Kasumi-1 (cell line): ENCODE data around the gene CSNK2B.
A peak's percentile ranks its signal among the peaks of the same experiment; 100 is the strongest.
"Not testable (repeated sequence)": the region's sequence is repeated elsewhere in the genome, so short reads cannot be mapped to it uniquely, and the experiment has no call there.

ENCODE experiments used
- DNase-seq, 2 experiments: peaks; one replicate each; lab custom pipeline; 2025; lab: John Stamatoyannopoulos, UW

The CSNK2B gene

DNA sequence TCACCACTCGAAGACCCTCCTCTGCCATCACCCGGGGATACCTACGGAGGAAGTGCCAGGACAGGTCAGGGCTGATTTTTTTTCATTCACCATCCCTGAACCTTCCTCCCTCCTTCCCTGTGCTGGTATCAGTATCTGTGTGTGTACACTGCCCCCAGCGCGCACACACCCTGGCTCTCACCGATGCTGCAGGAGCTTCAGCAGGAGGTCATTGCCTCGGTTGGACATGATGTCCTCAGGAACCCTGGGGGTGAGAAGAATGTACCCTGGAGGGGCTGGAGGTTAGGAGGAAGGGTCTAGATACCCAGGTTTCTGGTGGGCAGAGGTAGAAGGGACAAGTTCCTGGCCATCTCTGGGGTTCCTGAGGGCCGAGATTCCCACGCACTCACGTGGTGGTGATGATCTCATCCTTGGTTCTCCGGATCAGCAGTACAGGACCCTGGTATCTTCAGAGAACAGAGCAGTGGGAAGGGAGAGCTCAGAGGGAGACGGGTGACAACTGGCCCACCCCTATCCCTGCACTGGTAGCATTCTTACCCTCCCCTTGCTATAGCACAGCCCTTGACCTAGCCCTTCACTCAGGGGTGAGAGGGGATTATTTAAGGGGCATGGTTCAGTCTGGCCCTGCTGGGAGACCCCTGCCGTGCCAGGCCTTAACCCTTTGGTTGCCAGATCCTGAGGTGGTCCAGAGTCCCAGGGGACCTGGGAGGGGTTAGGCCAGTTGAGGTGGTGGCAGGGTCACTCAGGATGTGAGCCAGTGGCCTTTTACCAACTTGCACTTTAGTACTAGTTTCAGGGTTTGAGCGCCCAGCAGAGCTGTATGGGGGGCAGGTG lies 22.2 kb downstream of the CSNK2B start:
- no peak for DNase-seq

DNA sequence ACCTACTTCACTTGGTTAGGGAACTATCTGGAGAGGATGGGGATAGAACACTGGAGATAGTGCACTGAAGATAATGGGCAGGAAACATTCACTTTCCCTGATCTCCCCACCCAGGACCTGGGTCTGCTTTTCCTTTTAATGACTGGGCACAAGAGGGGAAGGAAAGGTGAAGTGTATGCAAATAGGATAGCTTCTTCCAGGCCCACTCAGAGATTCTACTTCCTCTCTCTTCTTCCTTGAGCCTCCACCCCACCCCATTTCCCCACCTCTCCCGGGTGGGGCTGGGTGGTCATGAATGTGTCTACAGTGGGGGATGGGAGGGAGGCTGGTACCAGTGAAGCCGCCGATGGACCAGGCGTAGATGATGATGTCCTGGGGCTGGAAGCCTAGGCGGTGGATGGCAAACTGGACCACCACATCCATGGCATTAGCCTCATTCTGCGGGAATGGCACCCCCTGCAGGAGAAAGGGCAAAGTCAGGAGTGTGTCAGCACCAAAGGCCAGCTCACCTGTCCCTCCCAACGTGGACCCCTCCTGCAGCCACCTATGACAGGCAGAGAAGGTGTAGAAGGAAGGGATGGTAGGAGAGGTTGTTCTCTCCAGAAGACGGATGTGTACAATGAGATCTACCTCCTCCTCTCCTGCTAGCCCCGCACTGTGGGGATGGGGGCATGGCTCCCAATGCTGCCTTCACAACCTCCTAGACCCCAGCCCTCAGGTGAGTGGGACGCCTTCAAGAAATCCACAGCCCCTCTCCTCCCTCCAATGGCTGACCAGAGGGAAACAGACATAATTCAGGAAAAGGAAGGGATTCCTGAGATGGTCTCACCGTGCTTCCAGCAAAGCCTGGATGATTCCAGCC lies 23.6 kb downstream of the CSNK2B start:
- no peak for DNase-seq

DNA sequence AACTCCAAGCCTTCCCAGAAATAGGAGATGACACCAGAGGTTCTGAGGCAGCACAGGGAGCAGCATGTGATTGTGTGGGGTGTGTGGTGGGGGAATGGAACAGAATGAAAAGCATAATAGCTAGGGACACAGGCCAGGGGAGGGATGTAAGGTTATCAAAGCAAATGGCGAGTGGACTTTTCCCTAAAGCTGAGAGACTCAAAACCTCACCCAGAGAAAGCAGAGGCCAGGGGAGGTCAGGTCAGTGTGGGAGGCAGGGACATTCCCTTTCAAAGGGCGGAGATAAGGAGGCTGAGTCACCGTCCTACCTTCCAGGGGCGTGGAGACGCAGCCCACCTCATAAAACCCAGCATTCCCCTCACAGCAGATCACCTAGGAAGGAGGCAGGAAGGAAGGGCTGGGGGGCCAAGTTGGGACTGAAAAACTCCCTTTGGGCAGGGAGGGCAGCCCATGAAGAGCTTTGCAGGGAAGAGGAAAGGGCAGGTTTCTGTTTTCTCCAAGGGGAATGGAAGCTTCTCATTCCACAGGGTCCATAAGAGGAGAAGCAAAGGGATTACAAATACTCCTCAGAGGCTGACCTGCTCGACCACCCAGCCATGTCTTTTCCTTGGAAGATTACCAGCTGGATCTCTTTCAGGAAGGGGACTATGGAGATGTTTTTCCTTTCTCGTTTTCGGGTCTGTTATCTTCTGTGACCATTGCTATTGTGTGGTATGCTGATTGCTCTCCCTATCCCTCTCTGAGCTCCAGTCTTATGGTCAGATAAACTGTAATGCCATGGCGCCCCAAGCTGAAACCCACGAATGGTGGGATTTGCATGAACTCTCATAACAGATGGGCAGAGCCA lies 24.6 kb downstream of the CSNK2B start:
- no peak for DNase-seq

DNA sequence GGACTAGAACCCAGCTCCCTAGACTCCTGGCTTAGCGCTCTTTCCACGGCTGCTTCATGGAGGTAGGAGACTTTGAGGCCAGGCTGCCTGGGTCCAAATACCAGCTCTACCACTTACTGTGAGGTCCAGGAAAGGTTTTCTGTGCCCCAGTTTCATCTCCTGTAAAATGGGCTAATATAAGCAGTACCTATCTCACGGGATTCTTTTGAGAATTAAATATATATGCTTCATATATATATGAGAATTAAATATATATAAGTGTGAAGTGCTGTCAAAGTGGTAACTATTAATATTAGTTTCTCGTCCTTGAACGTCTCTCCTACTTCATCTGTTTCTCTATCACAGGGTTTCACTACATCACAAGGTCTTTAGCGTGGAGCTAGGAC lies 25.2 kb downstream of the CSNK2B start:
- DNase-seq = no peak

DNA sequence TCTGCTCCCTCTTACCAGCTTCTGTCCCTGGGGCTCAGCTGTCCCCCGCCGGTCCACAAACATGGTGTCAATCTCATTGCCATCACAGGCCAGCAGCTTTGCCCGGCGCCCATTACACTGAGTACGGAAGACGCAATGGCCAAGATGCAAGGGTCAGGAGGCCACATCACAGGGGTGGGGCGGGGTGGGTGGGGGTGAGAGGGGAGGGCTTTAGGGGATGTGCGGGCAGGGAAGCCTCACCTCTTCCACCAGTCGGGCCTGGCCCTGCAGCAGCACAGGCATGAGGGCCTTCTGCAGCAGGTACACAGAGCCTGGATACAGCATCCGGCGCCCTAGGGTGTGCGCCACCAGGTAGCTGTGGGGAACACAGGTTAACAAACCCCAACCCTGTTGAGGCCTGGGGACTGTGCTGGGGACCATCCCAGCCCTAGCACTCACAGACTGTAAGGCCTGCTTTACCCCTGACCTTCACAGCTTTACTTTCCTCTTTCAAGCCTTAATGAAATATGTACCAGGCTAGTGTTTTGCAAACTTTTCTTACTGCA lies 25.8 kb downstream of the CSNK2B start:
- no peak for DNase-seq

DNA sequence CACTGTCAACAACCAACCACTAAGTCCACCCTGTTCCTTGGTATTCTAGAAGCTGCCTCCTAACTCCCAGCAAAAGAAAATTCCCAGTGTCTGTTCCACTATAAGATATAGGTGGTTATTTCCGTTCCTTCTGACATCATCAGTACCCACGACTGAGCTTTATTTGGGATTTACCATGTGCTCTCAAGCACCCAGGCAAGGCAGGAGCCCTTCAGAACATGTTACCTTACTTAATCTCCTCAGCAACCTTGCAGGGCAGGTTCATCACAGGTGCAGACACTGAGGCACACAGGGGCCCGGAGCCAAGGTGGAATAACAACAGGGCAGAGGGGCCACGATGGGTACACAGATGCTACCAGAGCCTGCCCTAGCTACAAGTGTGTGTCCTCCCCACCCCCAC lies 26.5 kb downstream of the CSNK2B start:
- DNase-seq = no peak

DNA sequence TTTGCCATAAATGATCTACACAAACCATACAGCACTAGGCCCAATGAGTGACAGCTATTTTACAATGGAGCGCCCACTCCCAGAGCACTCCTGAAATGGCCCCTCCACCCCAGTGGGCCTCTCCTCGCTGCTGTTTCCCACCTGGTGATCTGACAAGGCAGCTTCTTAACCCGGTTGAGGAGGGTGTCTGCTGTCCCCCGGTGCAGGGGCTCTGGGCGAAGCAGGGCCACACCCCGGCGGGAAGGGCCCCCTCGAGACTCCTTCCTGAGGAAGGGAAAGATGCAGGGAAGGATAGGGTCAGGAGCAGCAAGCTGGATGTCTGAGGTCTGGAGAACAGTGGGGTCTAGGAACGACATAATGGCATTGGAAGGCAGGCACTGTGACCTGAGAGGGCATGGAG lies 27.0 kb downstream of the CSNK2B start:
- DNase-seq = no peak

DNA sequence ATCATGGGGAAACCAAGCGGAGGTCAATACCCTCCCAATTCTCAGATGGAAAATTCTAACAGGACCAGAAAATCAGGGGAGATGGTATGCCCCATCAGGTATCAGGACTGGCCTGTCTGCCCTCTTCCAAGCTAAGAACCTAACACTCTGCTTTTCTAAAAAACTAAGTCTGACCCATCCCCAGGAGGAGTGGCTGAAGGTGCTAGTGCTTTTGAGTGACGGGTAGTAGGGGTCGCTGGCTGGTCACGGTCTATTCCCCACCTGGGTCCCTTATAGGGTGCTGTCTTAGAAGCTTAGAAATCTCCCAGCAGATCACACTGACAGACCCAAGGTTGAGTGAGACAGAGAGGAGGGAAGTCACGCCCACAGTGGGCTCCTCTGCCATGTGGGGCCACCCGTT lies 27.7 kb downstream of the CSNK2B start:
- DNase-seq = no peak

DNA sequence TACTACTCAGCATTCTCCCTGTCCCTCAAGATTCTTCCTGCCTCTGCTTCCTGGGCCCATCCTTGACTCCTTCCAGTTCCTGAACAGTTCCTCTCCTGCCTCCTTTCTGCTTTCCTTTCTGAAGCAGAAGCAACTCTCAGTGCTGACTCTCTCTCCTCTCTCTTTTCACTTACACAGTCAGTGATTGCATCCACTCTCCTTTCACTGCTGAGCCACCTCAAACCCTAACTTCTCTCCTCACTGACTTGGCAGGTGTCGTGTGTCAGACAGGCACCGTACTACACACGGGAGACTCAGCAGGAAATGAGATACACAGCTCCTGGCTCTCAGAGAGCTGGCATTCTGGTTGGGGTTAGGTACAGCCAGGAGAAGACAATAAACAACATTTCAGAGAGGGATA lies 31.7 kb downstream of the CSNK2B start:
- DNase-seq = no peak

DNA sequence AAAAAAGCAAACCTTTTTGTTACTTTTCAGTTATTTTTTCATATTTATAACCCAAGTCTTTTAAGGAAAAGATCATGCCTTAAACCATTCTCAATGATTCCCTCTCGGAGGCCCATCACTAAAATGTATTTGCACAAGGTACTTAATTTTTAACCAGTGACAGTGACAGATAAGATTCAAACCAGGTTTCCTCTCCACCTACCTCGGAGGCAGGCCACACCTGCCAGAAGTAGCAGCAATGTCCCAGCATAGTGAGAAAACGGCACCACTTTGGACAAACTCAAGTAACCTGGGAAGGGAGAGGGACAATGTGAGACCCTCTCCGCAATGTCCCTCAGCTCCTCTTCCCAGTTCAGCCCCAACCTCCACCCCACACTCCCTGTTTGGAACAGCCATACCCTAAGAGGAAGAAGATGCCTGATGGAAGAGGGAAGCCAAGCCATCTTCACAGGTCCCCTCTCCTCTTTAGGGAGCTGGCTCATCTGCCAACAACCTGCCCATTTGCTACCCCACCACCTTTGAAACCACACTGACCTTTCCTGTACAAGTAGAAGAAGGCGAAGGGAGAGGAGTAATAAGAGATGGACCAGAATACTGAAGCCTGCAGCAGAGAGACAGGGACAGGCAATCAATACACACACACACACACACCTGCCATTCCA lies 35.0 kb downstream of the CSNK2B start:
- no peak for DNase-seq

DNA sequence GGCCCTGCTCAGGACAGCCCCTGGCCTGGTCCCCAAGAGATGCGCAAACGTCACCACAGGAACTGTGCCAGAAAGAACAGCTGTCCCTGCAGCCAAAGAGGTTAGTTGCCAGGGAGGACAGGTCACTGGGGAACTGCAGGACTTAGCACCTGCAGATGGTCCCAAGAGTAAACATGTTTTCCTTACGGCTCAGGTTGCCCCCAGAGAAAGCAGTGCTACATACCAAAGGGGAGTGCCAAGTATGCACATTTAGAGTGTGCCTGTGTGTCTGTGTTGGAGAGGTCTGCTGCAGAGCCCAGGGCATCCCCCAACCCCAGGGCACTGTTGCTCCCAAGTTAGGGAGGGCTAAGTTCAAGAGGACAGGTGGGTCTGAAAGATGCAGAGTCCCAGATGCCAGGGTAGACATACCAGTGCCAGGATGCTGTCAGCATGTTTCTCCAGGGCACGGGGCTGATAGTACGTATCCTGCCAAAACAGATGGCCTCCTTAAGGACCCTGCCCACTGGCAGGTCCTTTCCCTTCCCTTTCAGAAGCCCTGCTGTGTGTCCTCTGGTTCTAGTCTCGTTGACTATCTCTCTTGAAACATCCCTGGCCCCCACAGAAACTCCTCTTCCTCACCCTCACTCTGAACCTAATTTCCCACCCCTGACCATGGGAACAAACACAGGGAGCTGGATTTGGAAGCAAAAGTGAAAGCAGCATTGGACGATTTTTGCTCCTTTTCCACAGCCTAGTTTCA lies 36.0 kb downstream of the CSNK2B start:
- no peak for DNase-seq

DNA sequence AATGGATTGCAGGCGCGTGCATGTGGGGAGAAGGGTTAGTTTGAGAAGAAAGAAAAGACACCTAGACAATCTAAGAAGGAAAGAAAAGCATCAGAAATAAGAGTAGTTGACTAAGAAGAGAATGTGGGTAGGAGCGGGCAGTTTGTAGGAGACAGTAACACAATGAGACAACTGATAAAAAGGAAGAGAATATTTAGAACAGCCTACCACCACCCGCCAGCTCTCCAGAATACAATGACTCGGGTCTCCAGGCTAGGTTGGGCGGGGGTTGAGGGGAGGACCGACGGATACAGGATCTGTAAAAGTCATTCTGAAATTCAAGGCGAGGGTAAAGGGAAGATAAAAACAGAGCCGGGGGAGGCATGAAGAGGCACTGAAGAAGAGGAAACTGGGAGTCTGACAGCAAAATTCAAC lies 36.5 kb downstream of the CSNK2B start:
- DNase-seq = peak in 1 of 2 experiments; percentile 42

DNA sequence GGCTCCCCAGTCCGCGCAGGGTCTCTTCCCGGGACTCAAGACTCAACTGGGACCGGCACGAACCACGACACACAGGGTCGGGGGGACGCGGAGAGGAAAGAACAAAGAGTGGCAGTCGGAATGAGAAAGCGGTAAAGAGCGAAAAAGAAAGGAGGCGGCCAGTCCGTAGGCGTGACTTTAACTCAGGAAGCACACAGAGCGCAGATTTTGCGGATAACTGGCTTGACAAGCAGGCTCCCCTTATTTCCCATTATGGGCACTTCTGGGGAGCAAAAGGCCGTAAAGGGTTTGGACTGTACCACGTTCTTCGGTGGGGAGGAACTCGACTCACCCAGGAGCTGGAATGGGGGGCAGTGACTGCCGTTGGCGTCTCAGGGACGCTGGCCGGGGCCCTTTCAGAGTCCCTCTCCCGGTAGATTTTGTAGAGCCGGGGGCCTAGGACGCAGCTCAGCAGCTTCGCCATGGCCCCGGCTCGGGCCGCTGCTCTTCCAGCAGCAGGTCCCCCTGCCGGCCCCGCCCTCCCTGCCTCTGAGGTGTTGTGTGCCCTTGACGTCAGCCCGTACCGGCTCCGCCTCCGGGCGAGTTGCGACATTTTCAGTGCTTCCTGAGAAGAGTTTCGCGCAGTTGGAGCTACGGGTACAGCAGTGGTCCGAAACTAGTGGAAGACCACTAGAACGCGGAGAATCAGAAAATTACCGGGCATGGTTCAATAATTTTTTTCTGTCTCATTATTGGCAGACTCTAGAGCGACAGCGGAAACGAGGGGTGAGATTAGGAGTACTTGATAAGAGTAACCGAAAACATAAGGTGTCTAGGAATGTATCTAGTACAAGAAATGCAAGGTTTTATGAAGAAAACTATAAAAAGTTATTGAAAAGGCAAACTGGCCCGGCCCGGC lies 37.2 kb downstream of the CSNK2B start, which contains the start of gene ABHD16A:
Gene ABHD16A, minus strand, starts transcription at position 506 of the 898 bp plus-strand sequence. Its CDS starts 43 bp downstream, at position 463.
- peak; percentile 97 to 98 for DNase-seq

DNA sequence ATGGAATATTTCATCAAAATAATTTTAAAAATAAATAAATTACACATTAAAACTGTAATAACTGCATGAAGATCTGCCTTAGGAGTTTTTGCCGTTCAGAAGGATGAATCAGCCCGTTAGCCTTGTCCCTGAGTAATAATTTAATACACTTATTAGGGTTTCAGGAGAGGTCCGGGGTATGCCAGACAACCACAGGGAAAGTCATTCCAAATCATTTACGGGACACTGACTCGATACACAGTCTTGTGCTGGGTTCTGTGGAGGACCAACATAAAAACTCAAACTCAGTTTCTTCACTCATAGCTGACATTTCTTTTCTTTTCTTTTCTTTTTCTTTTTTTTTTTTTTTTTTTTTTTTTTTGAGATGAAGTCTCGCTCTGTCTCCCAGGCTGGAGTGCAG lies 40.1 kb downstream of the CSNK2B start:
- no peak for DNase-seq

DNA sequence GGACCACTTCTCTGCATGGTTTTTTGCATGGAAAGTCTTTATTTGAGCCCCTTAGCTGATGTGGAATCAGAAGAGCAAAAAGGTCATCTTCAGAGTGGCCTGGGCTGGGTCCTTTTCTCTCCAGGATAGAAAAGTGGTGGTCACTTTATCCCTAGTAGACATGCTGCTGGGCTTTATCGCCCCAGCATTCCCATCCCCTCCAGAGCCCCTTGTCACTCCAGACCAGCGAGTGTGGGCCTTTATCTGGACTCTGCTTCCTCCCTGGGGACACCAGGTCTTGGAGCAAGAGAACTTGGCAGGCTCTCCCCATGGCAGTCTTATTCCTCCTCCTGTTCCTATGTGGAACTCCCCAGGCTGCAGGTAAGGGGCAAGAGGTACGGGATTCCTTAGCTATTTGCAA lies 40.7 kb downstream of the CSNK2B start, which contains the start of gene LY6G6F:
Gene LY6G6F, plus strand, starts transcription at position 268 of the 400 bp plus-strand sequence. Its CDS starts 41 bp downstream, at position 309.
- no peak for DNase-seq

DNA sequence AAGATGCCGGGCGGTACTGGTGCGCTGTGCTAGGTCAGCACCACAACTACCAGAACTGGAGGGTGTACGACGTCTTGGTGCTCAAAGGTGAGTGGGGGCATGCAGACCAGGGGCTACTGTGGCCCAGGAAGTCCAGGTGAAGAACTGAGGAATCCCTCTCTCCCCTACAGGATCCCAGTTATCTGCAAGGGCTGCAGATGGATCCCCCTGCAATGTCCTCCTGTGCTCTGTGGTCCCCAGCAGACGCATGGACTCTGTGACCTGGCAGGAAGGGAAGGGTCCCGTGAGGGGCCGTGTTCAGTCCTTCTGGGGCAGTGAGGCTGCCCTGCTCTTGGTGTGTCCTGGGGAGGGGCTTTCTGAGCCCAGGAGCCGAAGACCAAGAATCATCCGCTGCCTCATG lies 41.8 kb downstream of the CSNK2B start:
- no peak for DNase-seq

DNA sequence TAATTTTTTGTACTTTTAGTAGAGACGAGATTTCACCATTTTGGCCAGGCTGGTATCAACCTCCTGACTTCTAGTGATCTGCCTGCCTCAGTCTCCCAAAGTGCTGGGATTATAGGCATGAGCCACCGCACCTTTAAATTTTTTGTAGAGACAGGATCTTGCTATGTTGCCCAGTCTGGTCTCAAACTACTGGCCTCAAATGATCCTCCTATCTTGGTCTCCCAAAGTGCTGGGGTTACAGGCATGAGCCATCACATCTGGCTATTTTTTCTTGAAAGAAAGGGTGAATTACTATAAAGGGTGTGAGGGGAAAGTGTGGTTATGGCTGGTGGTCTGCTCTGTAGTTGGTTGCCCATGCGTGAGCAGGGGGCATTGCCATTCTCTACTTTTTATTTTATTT lies 42.3 kb downstream of the CSNK2B start:
- no peak for DNase-seq

DNA sequence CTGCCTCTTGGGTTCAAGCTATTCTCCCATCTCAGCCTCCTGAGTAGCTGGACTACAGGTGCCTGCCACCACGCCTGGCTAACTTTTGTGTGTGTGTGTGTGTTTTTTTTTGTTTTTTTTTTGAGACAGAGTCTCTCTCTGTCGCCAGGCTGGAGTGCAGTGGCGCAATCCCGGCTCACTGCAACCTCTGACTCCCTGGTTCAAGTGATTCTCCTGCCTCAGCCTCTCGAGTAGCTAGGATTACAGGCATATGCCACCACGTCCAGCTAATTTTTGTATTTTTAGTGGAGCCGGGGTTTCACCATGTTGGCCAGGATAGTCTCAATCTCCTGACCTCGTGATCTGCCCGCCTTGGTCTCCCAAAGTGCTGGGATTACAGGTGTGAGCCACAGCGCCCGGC lies 43.3 kb downstream of the CSNK2B start:
- DNase-seq = not testable (repeated sequence)

DNA sequence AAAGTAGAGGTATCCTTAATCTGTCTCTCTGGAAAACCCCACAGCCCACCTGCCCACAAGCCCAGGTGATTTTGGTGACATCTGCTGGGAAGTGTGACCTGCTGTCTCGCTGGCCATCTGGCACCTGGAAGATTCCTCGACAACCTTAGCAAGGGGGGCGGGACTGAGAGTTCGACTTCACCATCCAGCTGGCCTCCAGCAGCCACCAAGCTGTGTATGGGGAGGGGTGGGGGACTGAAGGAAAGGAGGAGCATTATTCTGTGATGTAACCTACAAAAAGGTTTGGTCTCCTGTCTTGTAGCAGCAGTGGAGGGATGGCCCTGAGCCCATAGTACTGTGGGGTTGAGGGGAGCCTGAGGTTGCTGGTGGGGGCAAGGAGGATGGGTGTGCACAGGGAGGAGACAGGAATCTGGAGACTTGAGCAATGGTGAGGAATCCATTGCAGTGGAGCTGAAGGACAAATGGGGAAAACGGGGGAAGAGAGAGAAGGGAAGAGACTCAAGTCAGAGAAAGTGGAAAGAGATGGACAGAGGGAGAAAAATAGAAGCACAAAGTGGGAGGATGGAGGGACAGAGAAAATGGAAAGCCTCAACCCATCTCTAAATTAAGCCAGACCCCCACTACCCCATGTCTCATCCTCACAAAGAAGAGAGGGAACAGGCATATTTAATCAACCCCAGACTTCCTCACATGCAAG lies 44.8 kb downstream of the CSNK2B start:
- DNase-seq = no peak
